HepG2 (cell line): ENCODE results near the gene SCGB1C1. TPM values are rescaled to one million over a fixed set of nuclear protein-coding genes. Genes with fewer than 3 reads are reported as not detected.
"Not testable (repeated sequence)": the region's sequence is repeated elsewhere in the genome, so short reads cannot be mapped to it uniquely, and the experiment has no call there.

Experiments
- ATAC-seq: fragments of 200-7000 bp; cut with Tn5 transposase; 3 replicates; pipeline ENCODE4 v1.9.1; 2020; ENCODE audit warnings: mild to moderate bottlenecking, moderate library complexity
- BruUV-seq: library from RNA; stranded (reverse); fragments of 400-500 nt; replicated peaks from 2 replicates; lab custom pipeline; 2021; lab: Mats Ljungman, UMichigan
- CTCF ChIA-PET: fragments of 300-600 bp; formaldehyde crosslinking; extraction: SDS; loops from one replicate; lab custom pipeline; 2021; ENCODE audit warnings: low total read pairs, inconsistent platforms, low intra/inter-chr PET ratio; lab: Yijun Ruan, JAX
- POLR2A ChIA-PET: fragments of 350-600 bp; sonication (Branson Sonifier 250); formaldehyde crosslinking; loops from one replicate; lab custom pipeline; 2020; ENCODE audit warnings: antibody characterized with exemption, inconsistent platforms; lab: Yijun Ruan, JAX
- DNase-seq: peaks from one replicate; pipeline ENCODE4 v3.0.0-alpha.2; 2015; ENCODE audit warnings: low spot score
- FAIRE-seq: peaks from 3 replicates; lab custom pipeline; 2011; peaks lifted over from hg19 to GRCh38; lab: Jason Lieb, UNC
- H2AFZ ChIP-seq: one replicate; pipeline ENCODE4 v1.6.1; 2011; ENCODE audit warnings: low read length, inconsistent platforms
- H3K27ac ChIP-seq: fragments of 300-600 bp; 3 replicates; pipeline ENCODE4 v1.8.0; 2011; ENCODE audit warnings: mixed run types, mild to moderate bottlenecking, mixed read lengths, low read length, inconsistent platforms; ENCODE audit not compliant: insufficient read depth; ENCODE audit errors: extremely low read length
- H3K27me3 ChIP-seq, 2 experiments: fragments of 200-600 bp in 1 of 2; 2 replicates in 1 of 2; 3 replicates in 1 of 2; pipeline versions ENCODE4 v1.6.0 to v1.8.0; 2011; ENCODE audit warnings: low read length in 2 of 2, mild to moderate bottlenecking in 2 of 2, moderate library complexity in 2 of 2, inconsistent platforms in 1 of 2; ENCODE audit not compliant: insufficient read depth in 2 of 2, control insufficient read depth in 1 of 2
- H3K36me3 ChIP-seq, 2 experiments: fragments of 200-600 bp in 1 of 2; replicated peaks in 1 of 2; 2 replicates in 1 of 2; 3 replicates in 1 of 2; pipeline versions ENCODE4 v1.5.1 to v1.8.0; 2011; ENCODE audit warnings: low read length in 2 of 2, inconsistent platforms in 1 of 2; ENCODE audit not compliant: insufficient read depth in 2 of 2, control insufficient read depth in 1 of 2
- H3K4me1 ChIP-seq: 2 replicates; pipeline ENCODE4 v1.5.1; 2012; ENCODE audit warnings: low read length, inconsistent platforms; ENCODE audit not compliant: insufficient read depth
- H3K4me2 ChIP-seq: 2 replicates; pipeline ENCODE4 v1.6.0; 2011; ENCODE audit warnings: low read depth, low read length, inconsistent platforms
- H3K4me3 ChIP-seq, 3 experiments: fragments of 200-600 bp in 1 of 3; sonication (generic), shearing (Covaris generic) in 1 of 3; replicated peaks in 1 of 3; 2 replicates each; pipeline ENCODE4 v1.5.1; 2011 to 2016; ENCODE audit warnings: low read length in 3 of 3, inconsistent platforms in 2 of 3, low read depth in 2 of 3, mild to moderate bottlenecking in 2 of 3, control low read depth in 1 of 3, mixed read lengths in 1 of 3; ENCODE audit not compliant: insufficient read depth in 1 of 3
- H3K79me2 ChIP-seq: one replicate; pipeline ENCODE4 v1.6.1; 2011; ENCODE audit warnings: low read length, inconsistent platforms; ENCODE audit not compliant: insufficient read depth
- H3K9ac ChIP-seq: 2 replicates; pipeline ENCODE4 v1.6.0; 2011; ENCODE audit warnings: mild to moderate bottlenecking, low read depth, low read length, inconsistent platforms; ENCODE audit not compliant: insufficient read depth
- H3K9me3 ChIP-seq: 2 replicates; pipeline ENCODE4 v1.5.1; 2012; ENCODE audit warnings: mild to moderate bottlenecking, low read length
- H4K20me1 ChIP-seq: 2 replicates; pipeline ENCODE4 v1.6.0; 2011; ENCODE audit warnings: inconsistent platforms, mild to moderate bottlenecking, low read length, moderate library complexity; ENCODE audit not compliant: insufficient read depth
- CTCF ChIP-seq: sonication (generic); formaldehyde crosslinking; IDR thresholded peaks from 2 replicates; pipeline ENCODE4 v1.5.0; 2020; ENCODE audit warnings: mild to moderate bottlenecking, missing genetic modification reagents, moderate library complexity
- E2F2 ChIP-seq: sonication (generic); formaldehyde crosslinking; IDR thresholded peaks from 2 replicates; pipeline ENCODE4 v1.4.0; 2020; ENCODE audit warnings: missing genetic modification reagents, borderline replicate concordance
- SSRP1 ChIP-seq: IDR thresholded peaks from 2 replicates; pipeline ENCODE4 v1.6.1; 2016; ENCODE audit warnings: control low read depth
- TRAFD1 ChIP-seq: sonication (generic); formaldehyde crosslinking; IDR thresholded peaks from 2 replicates; pipeline ENCODE4 v1.5.1; 2020; ENCODE audit warnings: missing genetic modification reagents, mild to moderate bottlenecking, borderline replicate concordance
- ZMAT3 ChIP-seq: sonication (generic); formaldehyde crosslinking; conservative IDR thresholded peaks from 2 replicates; pipeline ENCODE4 v1.7.0; 2021; ENCODE audit warnings: missing genetic modification reagents
- ZNF121 ChIP-seq: sonication (generic); formaldehyde crosslinking; IDR thresholded peaks from 2 replicates; pipeline ENCODE4 v1.5.0; 2020; ENCODE audit warnings: mild to moderate bottlenecking, missing genetic modification reagents
- WGBS: methylation state at CpG from one replicate; pipeline ENCODE4 v1.1.6; 2017; ENCODE audit warnings: low lambda C conversion rate; 5-methylcytosine and 5-hydroxymethylcytosine counted together
- in situ Hi-C: cut with HindIII; loops from 2 replicates; pipeline ENCODE4 v1.10.0; 2017; ENCODE audit warnings: low pct_unique_long_range_greater_than_20kb; ENCODE audit not compliant: extremely low pct_ligation_motif_present
- intact Hi-C: fragments of 100-400 bp; cut with micrococcal nuclease; formaldehyde crosslinking; loops from one replicate; pipeline ENCODE4 v1.10.0; 2022; ENCODE audit not compliant: unreplicated experiment
- polyA plus RNA-seq, 8 experiments: library from polyadenylated mRNA; depleted of rRNA in 3 of 8; stranded (reverse) in 7 of 8; unstranded in 1 of 8; fragments of >200 nt; fragmentation: Illumina TruSeq in 4 of 8; extraction: Trizol in 4 of 8; gene quantifications; 2 replicates each; pipeline versions ENCODE4 v1.2.1 to v1.2.3, GENCODE V29; 2011 to 2016; ENCODE audit warnings: low read depth in 4 of 8, missing spikeins in 1 of 8, mixed read lengths in 1 of 8; ENCODE audit not compliant: insufficient read depth in 1 of 8
- total RNA-seq, 5 experiments: library from RNA; depleted of rRNA; stranded (reverse); fragments of >200 nt; fragmentation: Illumina TruSeq; extraction: Trizol; gene quantifications; 2 replicates each; pipeline ENCODE4 v1.2.3, GENCODE V29; 2016; ENCODE audit warnings: low read depth in 1 of 5

SCGB1C1 gene
- total and polyA plus RNA-seq, 2 of the 13 experiments (the other 11 are each of a cell fraction or from before 2014, with no cell fraction given), result not detected

GRCh38 chr11:236774-237767 lies 44.2 kb downstream of the SCGB1C1 start, which contains the start of gene PSMD13 (continued):
- peak; percentile 51; the same call in 1 of the 2 replicates for TF ChIP-seq E2F2 (CRISPR knock-in tag)
- no peak for TF ChIP-seq ZMAT3 (CRISPR knock-in tag)
- TF ChIP-seq CTCF, result 0 out of 2 replicates have a peak, but pooled peaks have one; percentile 9
- TF ChIP-seq SSRP1, result no peak
- TF ChIP-seq TRAFD1, result no peak

- H3K27ac ChIP-seq, result not testable (repeated sequence)
- peak overlapping the region; percentile 81; the same call in 1 of the 2 replicates for H3K9ac ChIP-seq
- TF ChIP-seq ZNF121, result 0 out of 2 replicates have a peak, but pooled peaks have one; percentile 22
- TF ChIP-seq, all 625 proteins: peak for 1; not testable (repeated sequence) for 624
- DNase-seq, H3K9me3 ChIP-seq, H2AFZ ChIP-seq, intact Hi-C loops, in situ Hi-C loops, H3K27me3 ChIP-seq, BruUV-seq, ATAC-seq, FAIRE-seq, POLR2A ChIA-PET, CTCF ChIA-PET, H4K20me1 ChIP-seq: not testable (repeated sequence)
- Histone ChIP-seq H3K4me1 (peaks cover 34% of the 10 kb centered on the region), H3K36me3 (peaks cover 3 to 25% of the 10 kb centered on the region in 2 experiments; a peak in 4 of 5 replicates), H3K4me2 (peak overlapping the region; percentile 99), H3K79me2 (peaks cover 27% of the 10 kb centered on the region), H3K4me3 (peak overlapping the region in 1 of 3 experiments; percentile 91; a peak in 1 of 6 replicates)
- 81% methylated on average over 7 of the region's 7 CpGs for WGBS
These were observed 45.5 kb downstream of the SCGB1C1 start for GRCh38 chr11:238346-238745.
